Parathyroid adenoma (tissue), 2 donors: ENCODE data around the gene ZNF256.
A peak's percentile ranks its signal among the peaks of the same experiment; 100 is the strongest.
"Not testable (repeated sequence)": the region's sequence is repeated elsewhere in the genome, so short reads cannot be mapped to it uniquely, and the experiment has no call there.

Experiments used
- H2AFZ ChIP-seq: fragments of 300-600 bp; sonication (generic); one replicate; pipeline ENCODE4 v1.7.0; 2017; ENCODE audit warnings: antibody characterized with exemption, mild to moderate bottlenecking
- H3K27ac ChIP-seq: fragments of 300-600 bp; sonication (generic); one replicate; pipeline ENCODE4 v1.7.0; 2017
- H3K27me3 ChIP-seq: fragments of 300-600 bp; sonication (generic); one replicate; pipeline ENCODE4 v1.7.0; 2017; ENCODE audit warnings: low read length; ENCODE audit not compliant: control insufficient read depth, insufficient read depth
- H3K36me3 ChIP-seq: fragments of 300-600 bp; sonication (generic); one replicate; pipeline ENCODE4 v1.7.0; 2017; ENCODE audit warnings: low read length; ENCODE audit not compliant: control insufficient read depth, insufficient read depth
- H3K4me1 ChIP-seq: fragments of 300-600 bp; sonication (generic); one replicate; pipeline ENCODE4 v1.7.0; 2017; ENCODE audit warnings: control low read depth
- H3K4me2 ChIP-seq: fragments of 300-600 bp; sonication (generic); one replicate; pipeline ENCODE4 v1.7.0; 2017; ENCODE audit warnings: low read length
- H3K4me3 ChIP-seq: fragments of 300-600 bp; sonication (generic); one replicate; pipeline ENCODE4 v1.7.0; 2017; ENCODE audit warnings: low read depth, low read length
- H3K79me2 ChIP-seq: fragments of 300-600 bp; sonication (generic); one replicate; pipeline ENCODE4 v1.7.0; 2017; ENCODE audit warnings: control low read depth
- H3K9ac ChIP-seq: fragments of 300-600 bp; sonication (generic); one replicate; pipeline ENCODE4 v1.7.0; 2017; ENCODE audit warnings: mild to moderate bottlenecking
- H3K9me3 ChIP-seq: fragments of 300-600 bp; sonication (generic); one replicate; pipeline ENCODE4 v1.7.0; 2017; ENCODE audit warnings: low read length; ENCODE audit not compliant: control insufficient read depth
- TF ChIP-seq, protein P1 (sequence below): fragments of 300-600 bp; sonication (generic); IDR thresholded peaks from one replicate; pipeline ENCODE4 v1.7.0; 2017; ENCODE audit warnings: antibody characterized with exemption, mild to moderate bottlenecking
- donor health status: primary hyperparathyroidism.

ZNF256 gene

DNA sequence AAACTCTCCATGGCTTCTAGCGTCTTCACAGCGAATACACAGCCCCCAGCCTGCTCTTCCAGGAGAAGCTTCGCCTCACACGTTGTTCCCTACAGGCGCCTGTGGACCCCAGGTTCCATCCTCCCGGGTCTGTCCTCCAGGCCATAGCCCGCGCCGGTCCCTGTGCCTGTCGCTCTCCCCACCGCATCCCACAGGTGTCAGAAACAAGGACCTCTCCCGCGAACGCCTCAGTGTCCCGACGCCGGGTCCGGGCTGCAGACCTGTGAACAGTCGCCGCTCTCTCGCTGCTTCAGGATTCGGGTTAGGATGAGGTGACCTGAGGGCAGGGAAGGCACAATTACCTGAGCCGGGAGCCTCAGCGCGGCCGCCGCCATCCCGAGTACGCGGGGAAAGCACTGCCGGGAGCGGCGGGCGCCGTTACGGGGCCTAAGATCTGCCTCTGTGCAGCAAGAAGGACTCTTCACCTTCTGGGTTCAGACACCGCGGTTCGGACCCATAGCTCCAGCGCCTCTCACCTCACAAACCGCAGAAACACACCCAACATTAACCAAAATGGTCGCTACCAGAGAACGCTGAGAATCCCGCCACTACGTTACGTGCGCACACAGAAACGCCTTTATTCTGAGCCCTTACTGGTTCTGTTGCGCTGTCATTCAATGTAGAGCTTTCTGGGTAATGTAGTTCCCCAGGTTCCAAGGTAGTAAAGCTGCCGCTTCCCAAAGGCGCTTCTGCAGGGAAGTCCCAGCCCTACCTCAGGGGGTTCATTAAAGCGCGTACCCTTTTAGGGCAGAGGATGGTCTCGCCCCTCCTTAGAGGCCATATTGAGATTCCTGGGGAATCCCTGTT is 12.5 kb downstream of the ZNF256 start, which contains the start of gene ZNF418:
Gene ZNF418, minus strand, starts transcription at position 583 of the 846 bp plus-strand sequence. CDS start 1,580 bp downstream, outside the sequence.
- peak within 1 kb of the TSS; percentile 85 for H3K4me2 ChIP-seq
- no peak within 1 kb of the TSS for H3K9ac ChIP-seq
- H3K36me3 ChIP-seq, result no peaks in the 10 kb centered on the region
- TF ChIP-seq, protein P1, sequence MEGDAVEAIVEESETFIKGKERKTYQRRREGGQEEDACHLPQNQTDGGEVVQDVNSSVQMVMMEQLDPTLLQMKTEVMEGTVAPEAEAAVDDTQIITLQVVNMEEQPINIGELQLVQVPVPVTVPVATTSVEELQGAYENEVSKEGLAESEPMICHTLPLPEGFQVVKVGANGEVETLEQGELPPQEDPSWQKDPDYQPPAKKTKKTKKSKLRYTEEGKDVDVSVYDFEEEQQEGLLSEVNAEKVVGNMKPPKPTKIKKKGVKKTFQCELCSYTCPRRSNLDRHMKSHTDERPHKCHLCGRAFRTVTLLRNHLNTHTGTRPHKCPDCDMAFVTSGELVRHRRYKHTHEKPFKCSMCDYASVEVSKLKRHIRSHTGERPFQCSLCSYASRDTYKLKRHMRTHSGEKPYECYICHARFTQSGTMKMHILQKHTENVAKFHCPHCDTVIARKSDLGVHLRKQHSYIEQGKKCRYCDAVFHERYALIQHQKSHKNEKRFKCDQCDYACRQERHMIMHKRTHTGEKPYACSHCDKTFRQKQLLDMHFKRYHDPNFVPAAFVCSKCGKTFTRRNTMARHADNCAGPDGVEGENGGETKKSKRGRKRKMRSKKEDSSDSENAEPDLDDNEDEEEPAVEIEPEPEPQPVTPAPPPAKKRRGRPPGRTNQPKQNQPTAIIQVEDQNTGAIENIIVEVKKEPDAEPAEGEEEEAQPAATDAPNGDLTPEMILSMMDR, result no peak
- H2AFZ ChIP-seq, result peak within 1 kb of the TSS; percentile 70
- peaks cover 2% of the 10 kb centered on the region for H3K79me2 ChIP-seq
- no peaks in the 10 kb centered on the region for H3K9me3 ChIP-seq
- H3K27ac ChIP-seq, result peak within 1 kb of the TSS; percentile 47
- H3K4me1 ChIP-seq, result no peaks in the 10 kb centered on the region
- H3K4me3 ChIP-seq, result peak within 1 kb of the TSS; percentile 92
- H3K27me3 ChIP-seq, result no peaks in the 10 kb centered on the region

DNA sequence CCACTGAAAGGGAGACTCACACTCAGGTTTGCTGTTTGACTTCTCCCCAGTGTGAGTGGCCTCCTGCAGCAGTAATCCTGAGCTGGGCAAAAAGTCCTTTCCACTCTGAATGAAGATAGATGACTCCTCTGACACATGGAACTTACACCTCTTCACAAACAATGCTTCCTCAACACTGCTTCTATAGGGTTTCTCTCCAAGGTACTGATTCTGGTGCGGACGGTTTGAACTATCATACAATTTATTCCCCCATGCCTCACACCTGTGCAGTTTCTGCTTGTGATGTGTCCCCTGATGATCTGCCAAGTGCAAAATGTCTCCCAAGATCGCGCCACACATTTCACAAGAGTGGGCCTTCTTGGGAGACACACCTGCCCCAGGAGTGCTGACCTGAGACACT is 19.9 kb downstream of the ZNF256 start:
- no peak overlapping the region for H3K4me2 ChIP-seq
- no peaks in the 10 kb centered on the region for H3K9me3 ChIP-seq
- H3K4me1 ChIP-seq, result no peaks in the 10 kb centered on the region
- no peaks in the 10 kb centered on the region for H3K27me3 ChIP-seq
- H3K9ac ChIP-seq, result no peak overlapping the region
- no peaks in the 10 kb centered on the region for H3K36me3 ChIP-seq
- no peaks in the 10 kb centered on the region for H3K79me2 ChIP-seq
- H3K27ac ChIP-seq, result no peak overlapping the region
- TF ChIP-seq, protein P1, result no peak
- no peak overlapping the region for H3K4me3 ChIP-seq
- no peak overlapping the region for H2AFZ ChIP-seq

DNA sequence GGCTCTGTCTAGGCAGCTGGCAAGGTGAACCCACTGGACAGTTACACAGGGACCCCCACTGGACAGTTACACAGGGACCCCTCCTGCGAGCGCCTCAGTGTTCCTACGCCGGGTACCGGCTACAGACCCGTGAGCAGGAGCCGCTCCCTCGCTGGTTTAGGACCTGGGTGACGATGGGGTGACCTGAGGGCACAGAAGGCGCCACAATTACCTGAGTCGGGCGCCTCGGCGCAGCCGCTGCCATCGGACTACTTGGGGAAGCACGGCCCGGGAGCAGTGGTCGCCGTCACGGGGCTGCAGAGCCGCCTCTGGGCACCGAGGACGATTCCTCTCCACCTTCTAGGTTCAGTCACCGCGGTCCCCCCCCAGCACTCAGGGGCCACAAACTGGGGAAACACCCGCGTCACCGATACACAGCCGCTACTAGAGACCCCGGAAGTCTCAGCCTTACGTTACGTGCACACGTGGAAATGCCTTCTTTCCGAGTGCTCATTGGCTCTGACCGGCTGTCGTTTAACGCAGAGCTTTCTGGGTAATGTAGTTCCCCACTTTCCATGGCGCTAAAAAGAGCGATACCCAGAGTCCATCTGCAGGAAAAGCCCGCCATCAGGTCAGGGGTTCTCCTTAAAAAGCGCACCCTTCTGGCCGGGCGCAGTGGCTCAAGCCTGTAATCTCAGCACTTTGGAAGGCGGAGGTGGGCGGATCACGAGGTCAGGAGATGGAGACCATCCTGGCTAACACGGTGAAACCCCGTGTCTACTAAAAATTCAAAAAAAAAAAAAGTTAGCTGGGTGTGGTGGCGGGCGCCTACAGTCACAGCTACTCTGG is 31.1 kb downstream of the ZNF256 start, which contains the start of gene ZNF417:
Gene ZNF417, minus strand, starts transcription at position 425 of the 828 bp plus-strand sequence. Its CDS starts 181 bp downstream, at position 244.
- Histone ChIP-seq H2AFZ (peak within 1 kb of the TSS; percentile 92), H3K79me2 (peaks cover 22% of the 10 kb centered on the region), H3K4me1 (peaks cover 14% of the 10 kb centered on the region), H3K4me2 (peak within 1 kb of the TSS; percentile 82), H3K4me3 (peak within 1 kb of the TSS; percentile 85), H3K27ac (peak within 1 kb of the TSS; percentile 67), H3K9ac (peak within 1 kb of the TSS; percentile 69)
- TF ChIP-seq, protein P1, result peak; percentile 59
- not testable (repeated sequence) for H3K27me3 ChIP-seq, H3K36me3 ChIP-seq, H3K9me3 ChIP-seq

DNA sequence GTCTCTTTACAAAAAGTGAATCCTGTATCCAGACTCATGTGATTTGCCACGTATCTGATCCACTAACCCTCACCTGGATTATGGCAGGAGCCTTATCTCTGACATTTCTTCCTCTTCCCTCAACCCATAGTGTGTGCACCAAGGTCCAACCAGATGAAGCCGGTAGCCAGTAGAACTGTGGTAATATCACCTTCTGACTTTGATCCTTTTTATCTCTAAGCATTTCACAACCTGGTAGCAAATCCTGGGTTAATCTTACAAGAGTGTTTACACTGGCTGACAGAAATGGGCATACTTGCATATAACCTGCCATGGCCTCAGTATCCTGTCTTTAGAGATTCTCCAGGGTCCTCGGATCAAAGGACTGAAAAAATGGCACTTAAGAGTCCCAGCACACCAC is 33.0 kb downstream of the ZNF256 start:
- Histone ChIP-seq H3K4me1 (peaks cover 14% of the 10 kb centered on the region), H3K9me3 (no peaks in the 10 kb centered on the region), H2AFZ (no peak overlapping the region), H3K36me3 (no peaks in the 10 kb centered on the region), H3K4me3 (no peak overlapping the region), H3K4me2 (no peak overlapping the region), H3K27ac (no peak overlapping the region), H3K27me3 (no peaks in the 10 kb centered on the region), H3K79me2 (peaks cover 22% of the 10 kb centered on the region), H3K9ac (no peak overlapping the region)
- TF ChIP-seq, protein P1, result no peak
